Measurements from ENCODE around the gene PDF. TPM values are rescaled to one million over a fixed set of nuclear protein-coding genes. Genes with fewer than 3 reads are reported as not detected.
"Not testable (repeated sequence)": the region's sequence is repeated elsewhere in the genome, so short reads cannot be mapped to it uniquely, and the experiment has no call there.

PDF gene
- total RNA-seq, 1 donor, result 2.9 TPM

- not testable (repeated sequence) for H3K4me3 ChIP-seq (ENCODE audit: low read length); H3K9me3 ChIP-seq (ENCODE audit: low read depth, low read length); H3K27me3 ChIP-seq (ENCODE audit: insufficient read depth, low read length); H3K4me1 ChIP-seq (ENCODE audit: insufficient read depth, low read length)
Measured at GRCh38 chr16:69291657-69292056, 38.7 kb downstream of the PDF start.

GRCh38 chr16:69286941-69287713, 43.3 kb downstream of the PDF start:
- Histone ChIP-seq H3K9me3 (ENCODE audit: low read depth, low read length) (no peaks in the 10 kb centered on the region), H3K4me3 (ENCODE audit: low read length) (no peak overlapping the region), H3K4me1 (ENCODE audit: insufficient read depth, low read length) (peaks cover 6% of the 10 kb centered on the region), H3K27me3 (ENCODE audit: insufficient read depth, low read length) (no peaks in the 10 kb centered on the region)

- no peaks in the 10 kb centered on the region for H3K27me3 ChIP-seq (ENCODE audit: insufficient read depth, low read length)
- no peak overlapping the region for H3K4me3 ChIP-seq (ENCODE audit: low read length)
- H3K4me1 ChIP-seq (ENCODE audit: insufficient read depth, low read length), result peaks cover 6% of the 10 kb centered on the region
- no peaks in the 10 kb centered on the region for H3K9me3 ChIP-seq (ENCODE audit: low read depth, low read length)
Measured at GRCh38 chr16:69285240-69285639, 45.1 kb downstream of the PDF start.

GRCh38 chr16:69283851-69284250, 46.5 kb downstream of the PDF start:
- Histone ChIP-seq H3K9me3 (ENCODE audit: low read depth, low read length) (no peaks in the 10 kb centered on the region), H3K4me3 (ENCODE audit: low read length) (no peak overlapping the region), H3K4me1 (ENCODE audit: insufficient read depth, low read length) (peaks cover 6% of the 10 kb centered on the region), H3K27me3 (ENCODE audit: insufficient read depth, low read length) (no peaks in the 10 kb centered on the region)

- Histone ChIP-seq H3K4me3 (ENCODE audit: low read length) (no peak overlapping the region), H3K27me3 (ENCODE audit: insufficient read depth, low read length) (no peaks in the 10 kb centered on the region), H3K9me3 (ENCODE audit: low read depth, low read length) (no peaks in the 10 kb centered on the region), H3K4me1 (ENCODE audit: insufficient read depth, low read length) (no peaks in the 10 kb centered on the region)
Measured at GRCh38 chr16:69277413-69277812, 53.0 kb downstream of the PDF start.

Other genes starting within 250 kb of the PDF start
- 0.84 TPM for gene HAS3, start 224.9 kb downstream of the PDF start, total RNA-seq
- 34.8 TPM for gene CHTF8, start 198.0 kb downstream of the PDF start, total RNA-seq
- gene UTP4, start 197.9 kb downstream of the PDF start, total RNA-seq, result 19.7 TPM
- 4.4 TPM for gene SNTB2, start 143.4 kb downstream of the PDF start, total RNA-seq
- 35.5 TPM for gene VPS4A, start 19.2 kb downstream of the PDF start, total RNA-seq
- gene COG8, start 9.0 kb upstream of the PDF start, total RNA-seq, result 15.3 TPM
- 22.5 TPM for gene NIP7, start 9.2 kb upstream of the PDF start, total RNA-seq
- gene TMED6, start 21.2 kb upstream of the PDF start, total RNA-seq, result 1.0 TPM
- 24.6 TPM for gene TERF2, start 55.4 kb upstream of the PDF start, total RNA-seq
- 23.4 TPM for gene CYB5B, start 94.0 kb upstream of the PDF start, total RNA-seq
- gene NFAT5, start 235.4 kb upstream of the PDF start, total RNA-seq, result 43.0 TPM